ENCODE results near the gene GNAI2.

Gene GNAI2

GRCh38 chr3:50236484-50237132, 604 bp downstream of the GNAI2 start:
- in situ Hi-C loops (cut with MboI; ENCODE audit: low sequenced_read_pairs, unreplicated experiment) = no loop called here
- DNase-seq (ENCODE audit: low spot score) = no peak
- TF ChIP-seq, protein P1, sequence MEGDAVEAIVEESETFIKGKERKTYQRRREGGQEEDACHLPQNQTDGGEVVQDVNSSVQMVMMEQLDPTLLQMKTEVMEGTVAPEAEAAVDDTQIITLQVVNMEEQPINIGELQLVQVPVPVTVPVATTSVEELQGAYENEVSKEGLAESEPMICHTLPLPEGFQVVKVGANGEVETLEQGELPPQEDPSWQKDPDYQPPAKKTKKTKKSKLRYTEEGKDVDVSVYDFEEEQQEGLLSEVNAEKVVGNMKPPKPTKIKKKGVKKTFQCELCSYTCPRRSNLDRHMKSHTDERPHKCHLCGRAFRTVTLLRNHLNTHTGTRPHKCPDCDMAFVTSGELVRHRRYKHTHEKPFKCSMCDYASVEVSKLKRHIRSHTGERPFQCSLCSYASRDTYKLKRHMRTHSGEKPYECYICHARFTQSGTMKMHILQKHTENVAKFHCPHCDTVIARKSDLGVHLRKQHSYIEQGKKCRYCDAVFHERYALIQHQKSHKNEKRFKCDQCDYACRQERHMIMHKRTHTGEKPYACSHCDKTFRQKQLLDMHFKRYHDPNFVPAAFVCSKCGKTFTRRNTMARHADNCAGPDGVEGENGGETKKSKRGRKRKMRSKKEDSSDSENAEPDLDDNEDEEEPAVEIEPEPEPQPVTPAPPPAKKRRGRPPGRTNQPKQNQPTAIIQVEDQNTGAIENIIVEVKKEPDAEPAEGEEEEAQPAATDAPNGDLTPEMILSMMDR (IDR thresholded peaks at IDR 0.05; ENCODE audit: borderline replicate concordance, control extremely low read depth, extremely low read depth, insufficient read depth, missing control alignments) = no peak

DNA sequence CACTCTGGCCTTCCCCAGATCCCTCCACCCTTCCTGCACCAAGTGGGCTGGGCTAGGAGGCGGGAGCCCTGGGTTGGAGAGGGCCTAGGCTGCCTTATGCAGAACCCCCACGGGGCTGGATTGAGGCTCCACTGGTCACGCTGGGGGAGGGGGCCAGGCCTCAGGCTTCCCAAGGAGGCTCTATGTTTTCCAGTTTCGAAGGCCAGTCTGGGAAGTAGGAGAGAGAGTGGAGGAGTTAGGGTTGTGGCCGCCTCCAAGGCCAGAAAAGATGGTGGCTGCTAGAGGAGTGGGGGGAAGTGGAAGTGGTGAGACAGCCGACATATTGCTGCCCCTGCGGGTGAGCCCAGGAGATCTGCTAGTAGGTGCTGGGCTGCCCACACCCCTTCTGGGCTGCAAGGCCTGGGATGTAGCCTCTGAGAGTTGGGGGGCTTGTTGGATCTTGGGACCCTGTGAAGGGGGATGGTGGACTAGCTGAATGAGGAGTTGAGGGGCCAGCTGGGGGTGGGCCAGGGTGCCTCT, 1.2 kb downstream of the GNAI2 start:
- TF ChIP-seq, protein P1 (IDR thresholded peaks at IDR 0.05; ENCODE audit: borderline replicate concordance, control extremely low read depth, extremely low read depth, insufficient read depth, missing control alignments) = no peak
- no peak for DNase-seq (ENCODE audit: low spot score)
- in situ Hi-C loops (cut with MboI; ENCODE audit: low sequenced_read_pairs, unreplicated experiment) = no loop called here

DNA sequence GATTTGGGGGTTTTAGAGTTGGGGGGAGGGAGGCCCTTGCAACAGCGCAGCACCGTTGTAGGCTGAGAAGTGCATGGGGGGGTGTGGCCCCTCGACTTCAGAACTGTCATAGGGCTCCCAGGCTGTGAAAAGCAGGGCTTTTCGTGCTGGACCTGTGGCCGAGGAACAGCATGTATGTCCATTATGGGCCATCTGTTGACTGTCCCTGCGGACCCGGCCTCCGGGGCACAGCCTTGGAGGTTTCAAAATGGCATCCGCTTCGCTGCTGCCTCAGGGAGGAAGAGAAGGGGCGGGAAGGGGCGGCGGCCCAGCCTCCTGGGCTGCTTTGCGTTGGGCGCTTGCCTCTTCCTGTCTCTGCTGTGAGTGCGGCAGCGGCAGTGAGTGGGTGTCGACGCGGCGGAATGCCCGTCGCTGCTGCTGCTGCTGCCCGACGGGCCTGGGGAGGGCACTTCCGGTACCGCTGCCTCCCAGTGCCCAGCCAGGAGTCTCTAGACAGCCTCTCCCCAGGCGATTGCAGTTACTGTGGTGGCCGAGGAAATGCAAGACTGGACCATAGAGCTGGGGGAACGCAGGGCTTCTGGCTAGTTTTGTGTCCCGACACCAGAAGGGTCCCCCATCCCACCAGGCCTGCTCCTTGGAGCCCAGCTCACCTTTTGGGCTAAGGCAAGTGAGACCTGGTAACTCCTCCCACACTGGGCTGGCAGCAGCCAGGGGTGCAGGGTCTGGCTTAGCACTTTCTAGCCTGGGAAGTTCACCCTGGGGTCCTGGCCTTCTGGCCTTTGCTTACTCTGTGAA, 1.9 kb downstream of the GNAI2 start:
- peak; percentile 90 for DNase-seq (ENCODE audit: low spot score)
- in situ Hi-C loops (cut with MboI; ENCODE audit: low sequenced_read_pairs, unreplicated experiment) = no loop called here
- TF ChIP-seq, protein P1 (IDR thresholded peaks at IDR 0.05; ENCODE audit: borderline replicate concordance, control extremely low read depth, extremely low read depth, insufficient read depth, missing control alignments) = no peak

- DNase-seq (ENCODE audit: low spot score) = no peak
- TF ChIP-seq, protein P1 (IDR thresholded peaks at IDR 0.05; ENCODE audit: borderline replicate concordance, control extremely low read depth, extremely low read depth, insufficient read depth, missing control alignments) = no peak
- in situ Hi-C loops (cut with MboI; ENCODE audit: low sequenced_read_pairs, unreplicated experiment) = no loop called here
Observed at GRCh38 chr3:50238549-50239026, 2.6 kb downstream of the GNAI2 start.

- no peak for DNase-seq (ENCODE audit: low spot score)
- TF ChIP-seq, protein P1 (IDR thresholded peaks at IDR 0.05; ENCODE audit: borderline replicate concordance, control extremely low read depth, extremely low read depth, insufficient read depth, missing control alignments) = no peak
- in situ Hi-C loops (cut with MboI; ENCODE audit: low sequenced_read_pairs, unreplicated experiment) = no loop called here
Observed at GRCh38 chr3:50239649-50240048, 3.6 kb downstream of the GNAI2 start.

DNA sequence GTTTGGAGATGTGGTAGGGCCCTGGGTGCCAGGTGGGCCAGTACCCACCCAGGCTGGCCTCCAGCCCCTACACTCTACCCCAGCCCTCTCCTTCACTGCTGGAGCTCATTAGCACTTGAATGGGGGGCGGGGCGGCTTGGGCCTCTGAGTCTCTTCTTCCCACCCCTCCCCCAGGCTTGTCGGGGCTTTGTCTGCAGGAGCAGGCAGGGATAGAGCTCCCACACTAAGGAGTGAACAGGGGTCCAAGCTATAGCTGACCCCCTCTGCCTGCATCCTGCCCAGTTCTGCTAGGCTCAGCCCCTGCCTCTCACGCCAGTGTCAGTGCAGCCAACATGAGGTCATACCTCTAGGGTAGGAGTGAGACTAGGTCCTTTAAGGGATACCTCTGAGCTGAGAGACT, 5.2 kb downstream of the GNAI2 start:
- TF ChIP-seq, protein P1 (IDR thresholded peaks at IDR 0.05; ENCODE audit: borderline replicate concordance, control extremely low read depth, extremely low read depth, insufficient read depth, missing control alignments) = no peak
- no peak for DNase-seq (ENCODE audit: low spot score)

More for the DNA sequence above, 5.2 kb downstream of the GNAI2 start:
- in situ Hi-C loops (cut with MboI; ENCODE audit: low sequenced_read_pairs, unreplicated experiment) = no loop called here
